NK-92 (cell line): ENCODE measurements around the gene C16orf89.
"Not testable (repeated sequence)": the region's sequence is repeated elsewhere in the genome, so short reads cannot be mapped to it uniquely, and the experiment has no call there.

Source experiments
- DNase-seq: peaks from one replicate; lab custom pipeline; 2025; ENCODE audit not compliant: unreplicated experiment; lab: John Stamatoyannopoulos, UW

Gene C16orf89

GRCh38 chr16:5085716-5086115 is 20.0 kb upstream of the C16orf89 start:
- not testable (repeated sequence) for DNase-seq

GRCh38 chr16:5084802-5085201 is 19.0 kb upstream of the C16orf89 start:
- not testable (repeated sequence) for DNase-seq

- DNase-seq, result not testable (repeated sequence)
These were observed 18.5 kb upstream of the C16orf89 start for GRCh38 chr16:5084099-5084731.

- not testable (repeated sequence) for DNase-seq
These were observed 17.9 kb upstream of the C16orf89 start for GRCh38 chr16:5083646-5084045.

- not testable (repeated sequence) for DNase-seq
These were observed 15.2 kb upstream of the C16orf89 start for GRCh38 chr16:5080996-5081395.

- not testable (repeated sequence) for DNase-seq
These were observed 14.7 kb upstream of the C16orf89 start for GRCh38 chr16:5080461-5080860.

- DNase-seq, result no peak
These were observed 12.9 kb upstream of the C16orf89 start for GRCh38 chr16:5078626-5079025.

GRCh38 chr16:5077304-5077703 is 11.5 kb upstream of the C16orf89 start:
- no peak for DNase-seq

- no peak for DNase-seq
These were observed 9.9 kb upstream of the C16orf89 start for GRCh38 chr16:5075637-5076036.

- DNase-seq, result not testable (repeated sequence)
These were observed 8.0 kb upstream of the C16orf89 start for GRCh38 chr16:5073771-5074170.

GRCh38 chr16:5073279-5073629 is 7.5 kb upstream of the C16orf89 start:
- DNase-seq, result no peak

GRCh38 chr16:5072334-5073278 is 6.8 kb upstream of the C16orf89 start:
- DNase-seq, result no peak

- DNase-seq, result peak; percentile 48
These were observed 6.1 kb upstream of the C16orf89 start, which contains the start of gene ALG1 for GRCh38 chr16:5071681-5072333. ALG1 (plus strand) TSS chr16:5071843; CDS start chr16:5071850, 7 bp downstream.

GRCh38 chr16:5071341-5071680 is 5.6 kb upstream of the C16orf89 start:
- no peak for DNase-seq

GRCh38 chr16:5070431-5071186 is 4.9 kb upstream of the C16orf89 start:
- no peak for DNase-seq

- no peak for DNase-seq
These were observed 4.1 kb upstream of the C16orf89 start for GRCh38 chr16:5069854-5070253.

GRCh38 chr16:5069048-5069447 is 3.3 kb upstream of the C16orf89 start:
- DNase-seq, result no peak

GRCh38 chr16:5066511-5066910 is 755 bp upstream of the C16orf89 start:
- DNase-seq, result no peak

- DNase-seq, result no peak
These were observed 430 bp downstream of the C16orf89 start for GRCh38 chr16:5065326-5065725.

- no peak for DNase-seq
These were observed 841 bp downstream of the C16orf89 start for GRCh38 chr16:5064915-5065314.
